H54 (cell line): ENCODE data around the gene SNTN.

Source experiments
- DNase-seq: peaks from one replicate; pipeline ENCODE4 v3.0.0; 2011; ENCODE audit warnings: low spot score, mixed read lengths; ENCODE audit not compliant: insufficient read length
- FAIRE-seq: peaks from 3 replicates; lab custom pipeline; 2011; peaks lifted over from hg19 to GRCh38; lab: Jason Lieb, UNC
- POLR2A ChIP-seq: IDR thresholded peaks from 2 replicates; pipeline ENCODE4 v1.6.1; 2011; ENCODE audit warnings: low read depth, mild to moderate bottlenecking, low read length

Gene SNTN

GRCh38 chr3:63705092-63705645 lies 52.7 kb downstream of the SNTN start:
- FAIRE-seq (no peak), DNase-seq (no peak)
- no peak for TF ChIP-seq POLR2A

- no peak for DNase-seq
- FAIRE-seq: no peak
- TF ChIP-seq POLR2A: no peak
These were observed 54.0 kb downstream of the SNTN start for GRCh38 chr3:63706321-63707085.

- DNase-seq: no peak
- FAIRE-seq: no peak
These were observed 55.3 kb downstream of the SNTN start for GRCh38 chr3:63707731-63708130.

GRCh38 chr3:63709576-63709975 lies 57.1 kb downstream of the SNTN start:
- no peak for TF ChIP-seq POLR2A
- DNase-seq (no peak), FAIRE-seq (no peak)

More at GRCh38 chr3:63707731-63708130, 55.3 kb downstream of the SNTN start:
- no peak for TF ChIP-seq POLR2A
